ENCODE results near the gene ASB1.

Gene ASB1

DNA sequence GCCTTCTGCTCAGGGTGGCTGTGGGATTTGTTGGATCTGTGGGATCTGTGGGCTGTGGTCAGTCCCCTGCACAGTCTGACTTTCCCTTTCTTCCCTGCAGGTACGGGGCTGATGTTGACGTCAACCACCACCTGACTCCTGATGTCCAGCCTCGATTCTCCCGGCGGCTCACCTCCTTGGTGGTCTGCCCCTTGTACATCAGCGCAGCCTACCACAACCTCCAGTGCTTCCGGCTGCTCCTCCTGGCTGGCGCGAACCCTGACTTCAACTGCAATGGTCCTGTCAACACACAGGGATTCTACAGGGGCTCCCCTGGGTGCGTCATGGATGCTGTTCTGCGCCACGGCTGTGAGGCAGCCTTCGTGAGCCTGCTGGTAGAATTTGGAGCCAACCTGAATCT lies 17.5 kb downstream of the ASB1 start:
- no peak for DNase-seq (ENCODE audit: low read depth in 2 of 2)

DNA sequence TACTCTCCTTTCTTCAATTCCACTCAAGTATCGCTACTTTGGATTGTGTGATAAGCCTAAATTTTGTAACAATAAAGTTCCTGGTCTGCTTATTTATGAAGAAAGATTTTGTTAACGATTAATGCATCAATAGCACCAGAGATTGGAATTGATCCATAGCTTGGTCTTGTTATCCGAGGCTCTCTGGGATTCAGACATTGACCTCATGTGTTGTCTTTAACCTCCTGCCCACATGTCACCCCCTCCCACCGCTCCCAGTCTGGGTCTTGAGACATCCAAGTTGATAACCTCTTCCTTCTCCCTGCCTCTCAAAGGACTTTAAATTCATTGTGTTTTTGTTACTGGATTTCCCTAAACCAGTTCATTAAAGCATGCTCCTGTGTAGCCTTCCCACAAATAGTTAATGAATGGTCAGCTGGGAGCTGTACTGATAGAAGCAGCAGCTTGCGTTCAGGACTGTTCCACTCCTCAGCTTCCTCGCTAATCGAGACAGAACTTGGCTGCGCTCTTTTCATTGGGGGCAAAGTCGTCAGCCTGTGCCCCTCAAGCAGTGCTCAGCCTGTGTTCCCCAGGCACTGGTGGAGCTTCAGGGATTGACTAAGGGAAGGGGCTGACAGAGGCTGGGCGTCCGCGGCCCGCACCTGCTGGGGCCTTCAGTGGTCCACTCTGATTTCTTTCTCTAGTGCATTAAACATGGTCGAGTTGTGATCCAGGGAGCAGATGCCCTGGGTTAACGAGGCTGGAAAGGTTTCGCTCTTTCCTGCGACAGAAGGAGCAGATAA lies 18.9 kb downstream of the ASB1 start:
- no peak for DNase-seq (ENCODE audit: low read depth in 2 of 2)

DNA sequence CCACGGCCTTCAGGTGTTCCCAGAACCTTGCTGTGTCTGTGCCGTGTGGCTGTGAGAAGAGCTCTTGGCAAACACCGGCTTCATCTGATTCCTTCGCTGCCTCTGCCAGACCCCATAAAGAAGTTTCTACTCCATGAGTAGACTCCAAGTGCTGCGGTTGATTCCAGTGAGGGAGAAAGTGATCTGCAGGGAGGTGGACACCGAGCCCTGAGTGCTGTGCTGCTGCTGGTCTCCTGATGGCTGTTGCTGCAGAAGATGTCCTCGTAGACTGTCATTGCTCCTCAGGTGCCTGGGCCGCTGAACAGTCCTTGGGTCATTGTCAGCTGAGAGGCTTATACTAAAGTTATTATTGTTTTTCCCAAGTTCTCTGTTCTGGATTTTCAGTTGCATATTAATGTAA lies 19.6 kb downstream of the ASB1 start:
- no peak for DNase-seq (ENCODE audit: low read depth in 2 of 2)

DNA sequence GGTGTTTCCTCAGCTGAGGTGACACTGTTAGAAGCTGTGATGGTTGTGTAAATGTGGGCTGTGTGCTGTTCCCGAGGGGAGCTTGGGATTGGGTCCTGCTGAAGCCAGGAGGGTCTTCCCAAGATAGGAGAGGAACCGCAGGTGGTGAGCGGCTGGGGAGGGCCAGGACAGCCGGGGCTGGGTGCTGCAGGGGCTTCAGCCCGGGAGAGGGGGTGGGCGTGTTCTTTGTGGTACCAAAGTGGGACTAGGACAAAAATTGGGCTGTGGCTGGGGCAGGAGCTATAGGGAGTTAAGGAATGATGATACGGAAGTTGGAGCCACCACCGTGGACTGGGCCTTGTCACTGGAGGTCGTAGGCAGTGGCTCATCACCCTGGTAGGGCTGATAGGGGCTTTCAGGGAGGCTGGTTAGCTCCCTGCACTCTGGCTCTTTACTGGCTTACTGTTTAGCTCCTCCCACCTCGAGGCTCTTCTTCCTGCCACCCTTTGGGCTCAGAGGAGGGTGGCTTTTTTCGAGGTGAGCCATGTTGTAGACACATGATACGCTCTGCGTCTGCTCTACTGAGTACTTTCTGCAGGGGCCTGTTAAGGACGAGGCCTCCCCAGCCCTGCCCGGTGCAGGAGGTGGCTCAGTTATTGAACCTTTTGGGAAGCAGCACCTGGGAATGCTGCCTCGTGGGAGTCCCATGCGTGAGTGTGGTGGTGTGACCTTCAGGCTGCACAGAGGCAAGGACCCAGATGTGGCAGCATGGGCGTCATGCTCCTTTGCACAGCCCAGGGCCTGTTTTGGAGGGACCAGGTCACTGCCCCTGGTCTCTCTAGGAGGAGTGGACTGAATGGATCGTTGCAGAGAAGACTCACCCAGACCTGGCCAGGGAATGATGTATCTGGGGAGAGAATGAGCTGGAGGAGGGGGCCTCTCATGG lies 21.6 kb downstream of the ASB1 start:
- DNase-seq (ENCODE audit: low read depth in 2 of 2), result no peak

DNA sequence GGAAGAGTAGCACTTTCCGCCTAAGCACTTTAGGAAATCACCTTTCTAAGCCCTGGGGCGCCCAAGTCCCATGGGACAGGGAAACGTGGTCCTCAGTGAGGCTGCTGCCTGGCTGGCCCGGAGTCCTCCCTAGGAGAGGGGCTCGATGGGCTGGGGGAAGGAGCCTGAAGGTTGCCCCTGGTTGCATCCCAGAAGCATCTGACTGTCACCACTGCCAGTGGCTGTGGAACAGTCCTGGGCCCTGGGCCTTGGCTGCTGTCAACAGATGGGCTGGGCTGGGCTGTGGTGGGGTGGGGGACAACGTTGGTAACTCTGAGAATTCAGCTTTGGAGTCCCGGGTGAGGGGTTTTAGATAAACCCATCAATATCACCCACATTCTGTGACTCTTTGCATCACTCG lies 22.5 kb downstream of the ASB1 start:
- no peak for DNase-seq (ENCODE audit: low read depth in 2 of 2)

DNA sequence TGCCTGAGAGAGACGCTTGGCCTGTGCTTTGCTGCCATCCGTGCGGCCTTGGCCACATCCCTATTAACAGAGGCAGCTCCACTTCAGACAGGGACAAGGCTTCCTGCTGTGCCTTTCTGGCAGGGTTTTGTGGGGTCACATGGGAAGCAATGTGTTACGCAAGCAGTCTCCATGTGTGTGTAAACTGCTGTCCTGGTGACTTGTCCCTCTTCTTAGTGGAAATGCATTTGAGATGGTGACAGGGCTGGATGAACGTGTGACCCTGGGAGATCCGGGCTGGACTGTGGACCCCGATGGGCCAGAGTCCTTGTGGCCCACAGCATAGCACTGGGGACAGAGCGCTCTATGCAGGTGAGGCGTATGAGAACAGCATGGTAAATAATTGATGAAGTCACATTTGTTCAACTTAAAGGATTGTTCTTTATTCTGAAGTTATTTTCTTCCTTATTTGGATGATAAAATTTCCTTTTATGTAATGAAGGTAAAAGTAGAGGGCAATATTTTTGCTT lies 23.2 kb downstream of the ASB1 start:
- no peak for DNase-seq (ENCODE audit: low read depth in 2 of 2)

DNA sequence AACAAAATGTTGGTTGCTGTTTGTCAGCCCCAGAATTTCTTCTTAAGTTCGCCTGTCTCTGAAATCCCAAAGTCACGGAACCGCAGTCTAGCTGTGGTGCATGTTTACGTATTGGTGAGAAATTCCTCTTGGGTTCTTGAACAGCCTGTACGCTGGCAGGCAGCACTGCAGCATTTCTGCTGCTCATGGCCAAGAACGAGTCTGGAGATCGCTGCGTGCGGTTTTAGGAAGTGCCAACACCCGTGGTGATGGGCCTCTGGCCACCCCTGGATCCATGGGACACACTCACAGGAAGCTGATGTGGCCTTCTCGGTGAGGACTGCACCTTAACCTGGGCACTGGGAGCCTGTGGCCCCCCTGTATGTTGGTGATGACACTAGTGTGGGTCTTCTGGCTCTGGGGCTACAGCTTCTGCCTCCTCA lies 23.7 kb downstream of the ASB1 start:
- no peak for DNase-seq (ENCODE audit: low read depth in 2 of 2)

DNA sequence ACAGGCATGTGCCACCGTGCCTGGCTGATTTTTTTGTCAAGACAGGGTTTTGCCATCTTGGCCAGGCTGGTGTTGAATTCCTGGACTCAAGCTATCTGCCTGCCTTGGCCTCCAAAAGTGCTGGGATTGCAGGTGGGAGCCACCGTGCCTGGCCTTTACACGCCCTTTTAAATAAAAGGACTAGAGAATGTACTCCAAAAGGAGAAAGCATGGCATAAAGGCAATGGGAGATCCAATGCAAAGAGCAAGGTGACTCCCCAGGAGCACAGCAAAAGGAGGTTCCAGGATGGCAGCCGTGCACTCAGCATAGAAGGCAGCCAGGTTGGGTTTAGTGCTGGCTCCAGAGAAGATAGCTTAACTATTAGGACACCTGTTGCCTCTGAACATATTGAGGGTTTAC lies 27.1 kb downstream of the ASB1 start:
- no peak for DNase-seq (ENCODE audit: low read depth in 2 of 2)

DNA sequence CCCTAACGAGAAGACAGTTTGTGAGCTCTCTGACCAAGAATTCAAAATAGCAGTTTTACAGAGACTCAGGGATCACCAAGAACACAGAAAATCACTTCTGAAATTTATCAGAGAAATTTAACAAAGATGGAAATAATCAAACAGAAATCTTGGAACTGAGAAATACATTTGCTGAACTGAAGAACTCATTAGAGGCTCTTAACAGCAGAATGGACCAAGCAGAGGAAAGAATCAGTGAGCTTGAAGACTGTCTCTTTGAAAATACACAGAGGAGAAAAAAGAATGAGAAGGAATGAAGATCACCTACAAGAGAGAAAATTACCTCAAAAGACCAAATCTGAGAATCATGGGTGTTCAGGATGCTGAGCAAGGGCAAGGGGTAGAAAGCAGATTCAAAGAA lies 29.7 kb downstream of the ASB1 start:
- DNase-seq (ENCODE audit: low read depth in 2 of 2), result no peak

DNA sequence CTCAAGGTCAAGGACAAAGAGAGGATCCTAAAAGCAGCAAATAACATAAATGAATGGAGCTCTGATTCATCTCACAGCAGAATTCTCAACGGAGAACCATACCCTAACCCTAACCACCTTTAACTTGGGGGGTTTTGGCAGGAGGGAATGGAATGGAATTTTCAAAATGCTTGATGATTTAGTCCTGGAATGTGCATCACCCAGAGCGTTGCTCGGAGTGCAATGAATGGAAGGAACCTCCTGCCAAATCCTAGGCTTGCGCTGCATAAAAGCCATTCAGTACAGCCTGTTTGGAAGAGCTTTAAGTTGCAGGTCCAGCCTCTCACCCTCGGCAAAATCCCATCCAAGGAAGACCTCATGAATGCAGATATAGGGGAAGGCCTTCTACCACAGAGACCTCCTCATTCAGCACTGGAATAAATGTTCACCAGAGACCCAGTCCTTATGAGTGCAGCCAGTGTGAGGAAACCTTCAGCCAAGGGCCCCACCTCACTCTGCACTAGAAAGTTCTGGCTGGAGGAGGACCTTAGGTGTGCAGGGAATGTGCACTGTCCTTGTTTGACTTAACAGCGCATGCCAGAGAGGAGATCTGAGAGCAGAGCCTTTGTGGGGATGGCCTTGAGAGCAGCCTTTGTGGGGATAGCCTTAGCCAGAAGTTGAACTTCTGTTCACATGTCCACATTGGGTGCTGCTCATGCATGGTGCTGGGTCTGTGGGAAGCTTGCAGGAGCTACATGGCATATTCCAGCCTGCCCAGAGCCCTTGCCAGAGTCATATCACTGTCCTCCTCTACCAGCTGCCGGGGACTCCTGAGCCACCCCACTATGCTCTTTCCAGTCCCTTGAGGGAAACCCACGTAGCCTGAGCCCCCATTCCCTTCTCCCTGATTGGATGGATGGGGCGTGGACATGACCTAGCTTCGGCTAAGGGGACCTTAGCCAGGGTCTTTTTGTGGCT lies 30.5 kb downstream of the ASB1 start:
- DNase-seq (ENCODE audit: low read depth in 2 of 2), result no peak

DNA sequence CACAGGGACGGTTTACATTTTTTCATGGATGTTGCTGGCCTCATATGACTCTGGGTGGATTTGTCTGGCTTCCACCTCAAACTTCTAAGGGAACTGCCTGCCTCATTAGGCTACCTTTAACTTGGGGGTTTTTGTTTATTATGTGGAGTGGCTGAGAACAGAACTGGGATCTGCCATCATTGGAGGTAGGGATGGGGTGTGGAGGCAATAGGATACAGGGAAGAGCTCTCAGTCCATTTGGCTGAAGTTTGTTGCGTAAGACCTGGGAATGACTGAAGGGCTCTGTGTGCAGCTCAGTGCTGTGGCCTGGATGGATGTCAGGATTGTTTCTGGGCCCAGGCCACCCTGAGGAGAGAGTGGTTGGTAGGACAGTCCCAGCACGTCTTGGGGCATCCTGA lies 31.2 kb downstream of the ASB1 start:
- no peak for DNase-seq (ENCODE audit: low read depth in 2 of 2)

DNA sequence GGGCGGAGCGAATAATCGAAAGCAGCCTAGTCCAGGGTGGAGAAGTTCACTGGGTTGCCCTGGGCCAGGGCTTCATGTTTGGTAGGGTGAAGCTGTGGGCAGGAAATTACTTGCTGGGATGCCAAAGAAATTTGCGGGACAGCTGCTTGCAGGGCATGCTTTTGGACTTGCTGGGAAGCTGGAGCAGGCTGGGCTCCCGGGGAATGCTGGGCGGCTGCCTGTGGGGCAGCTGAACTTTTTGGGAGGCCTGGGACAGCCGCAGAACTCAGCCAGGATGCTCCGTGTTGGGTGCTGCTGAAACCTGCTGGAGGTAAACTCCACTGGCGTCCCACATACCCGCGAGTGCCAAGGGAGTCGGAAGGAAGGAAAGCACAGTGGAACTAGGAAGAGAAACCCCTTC lies 31.9 kb downstream of the ASB1 start:
- DNase-seq (ENCODE audit: low read depth in 2 of 2), result no peak

DNA sequence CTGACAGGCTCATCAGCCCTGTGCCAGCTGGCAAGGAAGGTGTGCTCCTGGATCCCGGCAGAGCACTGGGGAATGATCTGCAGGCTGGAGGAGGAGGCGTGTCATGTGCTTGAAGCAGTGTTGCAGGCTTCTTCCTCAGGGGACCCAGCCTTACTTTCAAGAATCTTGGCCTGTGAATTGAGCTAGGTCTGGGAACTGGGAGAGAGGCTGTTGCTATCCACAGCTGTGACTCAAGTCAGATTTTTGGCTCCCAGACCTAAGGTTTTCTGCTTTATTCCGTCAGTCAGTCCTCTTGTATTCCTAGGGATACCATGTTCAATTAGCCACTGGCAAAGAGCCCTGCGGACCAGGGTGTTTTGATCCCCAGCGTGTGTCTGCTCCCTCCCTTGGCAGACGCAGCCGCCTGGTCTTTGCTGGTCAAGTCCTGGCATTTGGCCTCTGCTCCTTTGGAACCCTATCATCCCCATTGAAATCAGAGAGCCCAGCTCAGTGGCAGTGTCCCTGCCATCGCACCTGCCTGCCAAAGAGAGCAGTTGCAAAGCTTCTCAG lies 32.4 kb downstream of the ASB1 start:
- DNase-seq (ENCODE audit: low read depth in 2 of 2), result no peak

DNA sequence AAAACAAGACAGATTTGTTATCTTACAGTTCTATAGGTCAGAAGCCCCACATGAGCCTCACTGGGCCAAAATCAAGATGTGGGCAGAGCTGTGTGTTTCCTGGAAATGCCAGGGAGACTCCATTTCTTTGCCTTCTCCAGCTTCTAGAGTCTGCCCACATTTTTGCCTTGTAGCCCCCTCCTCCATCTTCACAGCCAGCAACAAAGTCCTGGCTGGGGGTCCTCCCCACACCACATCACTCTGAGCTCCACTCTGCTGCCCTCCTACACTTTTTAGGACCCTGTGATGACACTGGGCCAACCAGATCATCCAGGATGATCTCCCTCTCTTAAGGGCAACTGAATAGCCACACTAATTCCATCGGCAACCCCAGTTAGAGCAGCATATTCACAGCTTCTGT lies 34.3 kb downstream of the ASB1 start:
- DNase-seq (ENCODE audit: low read depth in 2 of 2), result no peak

DNA sequence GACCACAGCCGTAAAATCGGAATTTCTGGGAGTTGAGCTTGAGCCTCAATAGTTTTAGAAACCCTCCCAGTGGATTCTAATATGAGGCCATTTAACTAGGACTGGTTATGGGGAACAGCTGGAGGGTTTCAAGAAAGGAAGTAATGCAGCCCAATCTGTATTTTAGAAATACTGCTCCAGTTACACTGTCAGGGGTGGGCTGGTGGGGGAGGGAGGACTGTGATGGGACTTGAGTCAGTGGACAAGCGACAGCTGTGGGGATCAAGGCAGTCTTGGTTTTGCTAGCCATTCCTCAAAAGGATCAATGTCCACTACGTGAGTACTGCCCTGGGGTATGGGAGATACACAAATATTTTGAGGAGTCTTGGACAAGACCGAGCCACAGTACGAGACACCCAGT lies 34.8 kb downstream of the ASB1 start:
- DNase-seq (ENCODE audit: low read depth in 2 of 2), result no peak

DNA sequence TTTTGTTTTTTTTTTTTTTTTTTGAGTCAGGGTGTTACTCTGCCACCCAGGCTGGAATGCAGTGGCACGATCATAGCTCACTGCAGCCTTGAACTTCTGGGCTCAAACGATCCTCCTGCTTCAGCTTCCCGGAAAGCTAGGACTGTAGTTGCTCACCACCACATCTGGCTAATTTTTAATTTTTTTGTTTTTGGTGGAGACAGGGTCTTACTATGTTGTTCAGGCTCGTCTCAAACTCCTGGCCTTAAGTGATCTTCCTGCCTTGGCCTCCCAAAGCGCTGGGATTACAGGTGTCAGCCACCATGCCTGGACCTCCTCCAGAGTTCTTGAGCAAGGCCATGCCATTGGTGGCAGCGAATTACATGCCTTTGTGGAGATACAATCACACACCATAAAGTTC lies 35.2 kb downstream of the ASB1 start:
- no peak for DNase-seq (ENCODE audit: low read depth in 2 of 2)

DNA sequence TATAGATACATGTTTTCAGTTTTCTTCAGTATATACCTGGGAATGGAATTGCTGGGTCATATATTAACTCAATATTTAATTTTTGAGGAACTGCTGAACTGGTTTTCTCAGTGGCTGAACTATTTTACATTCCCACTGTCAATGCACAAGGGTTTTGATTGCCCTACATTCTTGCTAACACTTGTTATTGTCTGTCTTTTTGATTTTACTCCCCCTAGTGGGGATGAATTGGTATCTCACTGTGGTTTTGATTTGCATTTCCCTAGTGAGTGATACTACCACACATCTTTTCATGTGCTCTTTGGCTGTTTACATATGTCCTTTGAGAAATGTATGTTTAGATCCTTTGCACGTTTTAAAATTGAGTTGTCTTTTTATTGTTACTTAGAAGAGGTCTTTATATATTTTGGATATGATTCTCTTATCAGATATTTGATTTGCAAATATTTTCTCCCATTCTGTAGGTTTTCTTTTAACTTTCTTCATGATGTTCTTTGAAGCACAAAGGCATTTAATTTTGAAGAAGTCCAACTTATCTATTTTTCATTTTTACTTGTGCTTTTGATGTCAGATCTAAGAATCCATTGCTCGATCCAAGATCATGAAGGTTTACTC lies 36.2 kb downstream of the ASB1 start:
- DNase-seq (ENCODE audit: low read depth in 2 of 2), result no peak

DNA sequence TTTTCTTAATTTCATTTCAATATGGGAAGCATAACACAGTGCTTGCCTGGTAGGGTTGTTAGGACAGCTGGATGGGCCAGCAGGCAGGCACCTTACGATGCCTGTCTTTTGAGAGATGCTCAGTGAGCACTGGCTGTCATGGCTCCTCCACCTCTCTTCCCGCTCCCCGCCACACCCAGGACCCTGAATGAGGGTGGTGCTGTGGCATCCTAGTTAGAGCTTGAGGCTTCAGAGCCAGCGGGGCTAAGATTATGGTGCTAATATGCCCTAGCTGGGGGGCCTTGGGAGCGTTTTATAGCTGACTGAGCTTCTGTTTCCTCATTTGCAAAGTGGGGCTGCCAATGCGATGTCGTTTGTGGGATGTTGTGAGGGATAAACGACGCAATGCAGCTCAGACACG lies 37.7 kb downstream of the ASB1 start:
- DNase-seq (ENCODE audit: low read depth in 2 of 2), result no peak

DNA sequence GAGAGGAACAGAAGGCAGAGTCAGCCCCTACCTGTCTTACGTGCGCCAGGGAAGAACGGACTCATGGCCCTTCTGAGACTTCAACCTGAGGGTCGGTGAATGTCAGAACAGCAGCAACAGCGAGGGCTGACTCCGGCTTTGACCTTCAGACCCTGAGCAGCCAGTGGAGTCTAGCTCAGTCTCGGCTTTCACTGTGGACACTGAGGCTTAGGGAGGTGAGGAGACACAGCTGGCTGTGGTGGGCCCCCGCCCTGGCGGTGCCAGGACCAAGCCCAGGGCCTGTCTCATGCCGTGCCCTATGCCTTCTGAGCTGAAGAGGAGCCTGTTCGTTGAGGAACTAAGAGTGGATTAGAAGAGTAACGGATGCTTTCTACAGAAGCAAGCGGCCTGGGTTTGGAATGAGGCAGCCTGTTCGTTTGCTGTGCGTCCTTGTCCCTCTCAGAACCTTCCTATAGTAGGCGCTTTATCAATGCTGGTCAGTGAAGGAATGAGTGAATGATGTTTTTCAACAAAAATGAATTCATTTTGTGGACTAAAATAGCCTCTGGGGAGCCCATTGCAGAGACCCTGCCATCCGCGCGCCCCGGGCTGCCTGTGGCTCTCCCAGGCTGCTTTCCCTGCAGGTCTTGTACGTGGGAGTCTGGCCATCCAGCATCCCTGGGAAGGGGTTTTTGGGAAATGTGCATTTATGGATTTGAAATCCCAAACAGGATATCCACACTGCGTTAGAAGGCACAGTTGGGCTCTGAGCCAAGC lies 38.9 kb downstream of the ASB1 start:
- DNase-seq (ENCODE audit: low read depth in 2 of 2), result no peak

DNA sequence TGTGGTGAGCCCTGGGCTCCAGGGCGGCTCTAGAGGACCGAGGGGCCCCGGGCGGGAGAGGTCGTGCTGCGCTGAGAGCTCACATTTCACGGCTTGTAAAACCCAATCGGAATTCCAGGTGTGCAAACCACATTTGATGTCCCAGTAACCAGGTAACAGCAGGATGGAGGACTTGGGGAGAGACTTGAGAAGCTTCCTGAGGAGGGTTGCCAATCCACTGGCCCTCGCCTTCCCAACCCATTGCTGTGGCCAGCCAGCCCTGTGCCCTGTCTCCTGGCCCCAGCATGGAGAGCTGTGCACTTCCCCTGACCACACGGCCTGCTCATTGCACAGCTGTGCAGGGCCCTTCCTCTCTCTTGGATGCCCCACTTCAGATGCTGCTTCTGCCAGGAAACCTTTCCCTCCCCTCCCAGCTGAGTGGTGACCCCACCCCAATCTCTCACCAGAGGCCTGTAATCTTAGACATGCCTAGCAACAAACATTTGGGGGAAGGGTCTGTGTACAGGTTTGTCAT lies 39.6 kb downstream of the ASB1 start:
- DNase-seq (ENCODE audit: low read depth in 2 of 2), result no peak
